ENCODE measurements around the gene TECR. TPM values are rescaled to one million over a fixed set of nuclear protein-coding genes. Genes with fewer than 3 reads are reported as not detected.

The TECR gene
- total and polyA plus RNA-seq, 7 donors = 77.8 to 209 (median 136) TPM

DNA sequence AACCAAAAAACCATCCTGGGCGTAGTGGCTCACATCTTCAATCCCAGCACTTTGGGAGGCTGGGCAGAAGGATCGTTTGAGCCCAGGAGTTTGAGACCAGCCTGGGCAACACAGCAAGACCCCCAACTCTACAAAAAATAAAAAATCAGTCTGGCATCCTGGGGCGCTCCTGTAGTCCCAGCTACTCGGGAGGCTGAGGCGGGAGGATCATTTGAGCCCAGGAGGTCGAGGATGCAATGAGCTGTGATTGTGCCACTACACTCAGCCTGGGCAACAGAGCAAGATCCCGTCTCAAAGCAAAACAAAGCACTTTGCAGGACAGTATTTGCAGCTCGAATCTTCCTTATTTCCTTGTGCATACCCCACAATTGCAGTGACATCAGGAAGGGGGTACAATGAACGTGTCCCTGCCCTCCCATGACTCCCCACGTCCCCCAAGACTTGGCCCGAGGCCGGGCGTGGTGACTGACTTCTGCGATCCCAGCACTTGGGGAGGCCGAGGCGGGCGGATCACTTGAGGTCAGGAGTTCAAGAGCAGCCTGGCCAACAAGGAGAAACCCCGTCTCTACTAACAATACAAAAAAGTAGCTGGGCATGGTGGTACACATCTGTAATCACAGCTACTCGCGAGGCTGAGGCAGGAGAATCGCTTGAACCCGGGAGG is 41.6 kb downstream of the TECR start:
- H3K4me1 ChIP-seq = peaks cover 22% of the 10 kb centered on the region
- H3K9me3 ChIP-seq = no peaks in the 10 kb centered on the region
- 38 to 41% (median 40%) methylated on average over 22 of the region's 22 CpGs for WGBS, 3 donors
- H3K36me3 ChIP-seq (ENCODE audit: insufficient read depth in 1 of 2, low read depth in 1 of 2) = peaks cover 0 to 11% of the 10 kb centered on the region in 2 donors
- H3K4me3 ChIP-seq = peak overlapping the region; percentile 87
- no peak for ATAC-seq
- no peaks in the 10 kb centered on the region for H3K27me3 ChIP-seq (ENCODE audit: insufficient read depth in 3 of 3, low read length in 2 of 3)
- intact Hi-C loops (cut with DNase I) = loop anchor here (10.0 kb wide), 2 partner anchors 114 to 314 kb away; partner anchors contain the start of gene OR7A17 (in 1 of the 2)
- no peak for DNase-seq
- H3K27ac ChIP-seq = peak overlapping the region; percentile 81
- TF ChIP-seq, protein P1, sequence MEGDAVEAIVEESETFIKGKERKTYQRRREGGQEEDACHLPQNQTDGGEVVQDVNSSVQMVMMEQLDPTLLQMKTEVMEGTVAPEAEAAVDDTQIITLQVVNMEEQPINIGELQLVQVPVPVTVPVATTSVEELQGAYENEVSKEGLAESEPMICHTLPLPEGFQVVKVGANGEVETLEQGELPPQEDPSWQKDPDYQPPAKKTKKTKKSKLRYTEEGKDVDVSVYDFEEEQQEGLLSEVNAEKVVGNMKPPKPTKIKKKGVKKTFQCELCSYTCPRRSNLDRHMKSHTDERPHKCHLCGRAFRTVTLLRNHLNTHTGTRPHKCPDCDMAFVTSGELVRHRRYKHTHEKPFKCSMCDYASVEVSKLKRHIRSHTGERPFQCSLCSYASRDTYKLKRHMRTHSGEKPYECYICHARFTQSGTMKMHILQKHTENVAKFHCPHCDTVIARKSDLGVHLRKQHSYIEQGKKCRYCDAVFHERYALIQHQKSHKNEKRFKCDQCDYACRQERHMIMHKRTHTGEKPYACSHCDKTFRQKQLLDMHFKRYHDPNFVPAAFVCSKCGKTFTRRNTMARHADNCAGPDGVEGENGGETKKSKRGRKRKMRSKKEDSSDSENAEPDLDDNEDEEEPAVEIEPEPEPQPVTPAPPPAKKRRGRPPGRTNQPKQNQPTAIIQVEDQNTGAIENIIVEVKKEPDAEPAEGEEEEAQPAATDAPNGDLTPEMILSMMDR (IDR thresholded peaks at IDR 0.05) = no peak

DNA sequence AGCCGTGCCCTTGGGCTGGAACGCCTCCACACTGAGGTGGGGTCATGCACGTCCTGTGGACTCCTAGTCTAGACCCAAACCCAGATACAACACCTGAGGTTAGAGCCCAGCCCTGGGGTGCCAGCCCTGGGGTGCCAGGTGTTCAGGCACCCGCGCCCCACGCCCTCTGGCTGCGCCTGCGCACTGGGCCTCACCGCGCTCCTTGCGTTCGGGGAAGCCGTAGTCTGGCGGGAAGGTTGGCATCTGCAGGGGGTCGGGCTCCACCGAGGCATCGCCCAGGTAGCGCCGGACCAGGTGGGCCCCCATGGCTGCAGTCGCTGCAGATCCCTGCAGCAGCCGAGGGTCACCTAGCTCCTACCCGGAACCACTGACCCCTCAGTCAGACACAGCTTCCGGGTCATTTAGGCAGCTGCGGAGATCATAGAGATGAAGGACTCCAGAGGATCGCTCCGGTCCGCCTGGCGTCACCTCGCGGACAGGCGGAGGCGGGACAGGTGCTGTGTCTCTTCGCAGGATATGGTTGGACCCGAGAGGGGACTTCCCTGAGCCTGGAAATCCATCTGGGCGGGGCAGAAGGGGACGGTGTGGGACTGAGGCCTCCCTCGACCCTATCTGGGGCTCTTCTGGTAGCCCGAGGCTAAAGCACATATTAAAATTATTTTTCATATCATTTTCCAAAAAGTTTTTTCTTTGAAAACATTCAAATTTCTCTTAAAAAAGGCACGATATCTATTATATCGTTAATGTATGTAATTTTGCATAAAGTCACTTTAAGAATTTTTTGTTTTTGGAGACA is 42.5 kb downstream of the TECR start, which contains the start of gene NDUFB7:
Gene NDUFB7, minus strand, starts transcription at position 372 of the 796 bp plus-strand sequence. Its CDS starts 66 bp downstream, at position 306.
- Histone ChIP-seq H3K4me3 (peak within 1 kb of the TSS; percentile 87), H3K4me1 (peaks cover 22% of the 10 kb centered on the region), H3K9me3 (no peaks in the 10 kb centered on the region), H3K36me3 (ENCODE audit: insufficient read depth in 1 of 2, low read depth in 1 of 2) (peaks cover 0 to 7% of the 10 kb centered on the region in 2 donors), H3K27ac (peak within 1 kb of the TSS; percentile 81), H3K27me3 (ENCODE audit: insufficient read depth in 3 of 3, low read length in 2 of 3) (no peaks in the 10 kb centered on the region)
- TF ChIP-seq, protein P1 (IDR thresholded peaks at IDR 0.05) = peak; percentile 76
- peak; percentile 91 to 94 for DNase-seq
- peak; percentile 97 to 99 (median 98) for ATAC-seq
- WGBS, 3 donors = 2% methylated on average over 36 to 40 of the region's 40 CpGs
- intact Hi-C loops (cut with DNase I) = loop anchor here (10.0 kb wide), 2 partner anchors 113 to 313 kb away; partner anchors contain the start of gene OR7A17 (in 1 of the 2)

DNA sequence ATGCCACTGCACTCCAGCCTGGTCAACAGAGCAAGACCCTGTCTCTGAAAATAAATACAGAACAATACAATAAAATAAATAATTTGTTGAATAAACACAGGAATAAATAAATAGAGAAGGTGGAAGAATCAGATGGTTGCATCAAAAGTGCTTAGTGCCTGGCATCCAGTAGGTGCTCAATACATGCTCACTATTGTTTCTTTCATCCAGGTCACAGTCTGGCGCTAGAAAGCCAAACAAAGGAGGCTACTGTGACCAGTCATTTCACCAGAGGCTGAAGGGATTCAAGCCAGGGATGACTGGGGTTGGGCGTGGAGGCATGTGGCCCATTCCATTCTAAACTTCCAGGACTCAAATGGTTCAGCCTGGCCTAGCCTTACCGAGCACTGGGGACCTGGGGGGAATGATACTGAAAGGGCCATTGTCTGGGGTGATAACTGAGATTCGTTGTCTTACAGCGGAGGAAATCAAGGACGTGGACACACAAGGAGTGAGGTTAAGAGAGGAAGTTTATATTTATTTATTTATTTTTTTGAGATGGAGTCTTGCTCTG is 46.1 kb downstream of the TECR start:
- H3K4me3 ChIP-seq = no peak overlapping the region
- no peaks in the 10 kb centered on the region for H3K27me3 ChIP-seq (ENCODE audit: insufficient read depth in 3 of 3, low read length in 2 of 3)
- DNase-seq = peak in 1 of 2 donors; percentile 3
- H3K4me1 ChIP-seq = peaks cover 13% of the 10 kb centered on the region
- intact Hi-C loops (cut with DNase I) = loop anchor here (2.0 to 10.0 kb wide), 3 partner anchors 109 to 309 kb away; partner anchors contain the start of gene OR7A17 (in 1 of the 2)
- no peak for ATAC-seq
- 81 to 84% (median 82%) methylated on average over 6 of the region's 6 CpGs for WGBS, 3 donors
- no peaks in the 10 kb centered on the region for H3K9me3 ChIP-seq
- H3K27ac ChIP-seq = no peak overlapping the region
- TF ChIP-seq, protein P1 (IDR thresholded peaks at IDR 0.05) = no peak
- H3K36me3 ChIP-seq (ENCODE audit: insufficient read depth in 1 of 2, low read depth in 1 of 2) = no peaks in the 10 kb centered on the region

DNA sequence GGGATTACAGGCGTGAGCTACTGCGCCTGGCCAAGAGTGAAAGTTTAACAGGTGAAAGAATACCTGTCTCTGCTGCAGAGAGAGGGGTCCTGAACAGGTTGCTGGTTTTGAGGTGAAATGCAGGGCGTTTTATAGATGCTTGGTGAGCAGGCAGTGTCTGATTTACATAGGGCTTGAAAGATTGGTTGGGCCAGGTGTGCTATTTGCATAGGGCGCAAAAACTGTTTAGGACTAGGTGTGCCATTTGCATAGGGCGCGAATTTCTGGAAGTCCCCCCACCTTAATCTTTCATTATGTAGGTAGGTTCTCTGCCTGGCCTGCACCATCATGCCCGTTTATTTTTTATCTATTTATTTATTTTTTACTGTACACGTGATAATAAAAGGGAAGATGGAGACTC is 47.0 kb downstream of the TECR start:
- intact Hi-C loops (cut with DNase I) = loop anchor here (10.0 kb wide), 2 partner anchors 108 to 308 kb away; partner anchors contain the start of gene OR7A17 (in 1 of the 2)
- H3K27ac ChIP-seq = no peak overlapping the region
- no peak overlapping the region for H3K4me3 ChIP-seq
- H3K9me3 ChIP-seq = no peaks in the 10 kb centered on the region
- H3K36me3 ChIP-seq (ENCODE audit: insufficient read depth in 1 of 2, low read depth in 1 of 2) = no peaks in the 10 kb centered on the region
- H3K27me3 ChIP-seq (ENCODE audit: insufficient read depth in 3 of 3, low read length in 2 of 3) = no peaks in the 10 kb centered on the region
- TF ChIP-seq, protein P1 (IDR thresholded peaks at IDR 0.05) = no peak
- no peak for ATAC-seq
- WGBS, 3 donors = 83 to 88% (median 85%) methylated on average over 8 of the region's 8 CpGs
- no peak for DNase-seq
- peaks cover 5% of the 10 kb centered on the region for H3K4me1 ChIP-seq
